ENCODE measurements around the gene NUP35. TPM values are rescaled to one million over a fixed set of nuclear protein-coding genes. Genes with fewer than 3 reads are reported as not detected.
A peak's percentile ranks its signal among the peaks of the same experiment; 100 is the strongest.
"Not testable (repeated sequence)": the region's sequence is repeated elsewhere in the genome, so short reads cannot be mapped to it uniquely, and the experiment has no call there.

The NUP35 gene
- total RNA-seq, 2 experiments from 2014 or later = 23.5 to 24.9 TPM

DNA sequence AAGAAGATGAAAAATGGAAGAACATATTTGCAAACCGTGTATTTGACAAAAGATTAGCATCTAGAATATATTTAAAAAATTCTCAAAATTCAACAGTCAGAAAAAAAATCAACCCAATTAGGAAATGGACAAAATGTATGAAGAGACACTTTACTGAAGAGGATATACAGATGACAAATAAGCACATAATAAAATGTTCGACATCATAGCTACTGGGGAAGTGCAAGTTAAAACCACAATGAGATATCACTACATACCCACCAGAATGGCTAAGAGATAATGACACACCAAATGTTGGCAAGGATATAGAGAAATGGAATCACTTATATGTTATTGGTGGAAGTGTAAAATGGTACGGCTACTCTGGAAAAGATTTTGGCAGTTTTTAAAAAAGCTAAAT is 11.7 kb upstream of the NUP35 start:
- Mint-ChIP-seq H3K4me3 (no peak overlapping the region), H3K36me3 (no peaks in the 10 kb centered on the region), H3K27me3 (peaks cover 24% of the 10 kb centered on the region), H3K27ac (no peak overlapping the region), H3K4me1 (no peaks in the 10 kb centered on the region), H3K9me3 (ENCODE audit: low read depth) (no peaks in the 10 kb centered on the region)
- DNase-seq (no peak), ATAC-seq (no peak)
- CTCF ChIA-PET = no interaction called here

DNA sequence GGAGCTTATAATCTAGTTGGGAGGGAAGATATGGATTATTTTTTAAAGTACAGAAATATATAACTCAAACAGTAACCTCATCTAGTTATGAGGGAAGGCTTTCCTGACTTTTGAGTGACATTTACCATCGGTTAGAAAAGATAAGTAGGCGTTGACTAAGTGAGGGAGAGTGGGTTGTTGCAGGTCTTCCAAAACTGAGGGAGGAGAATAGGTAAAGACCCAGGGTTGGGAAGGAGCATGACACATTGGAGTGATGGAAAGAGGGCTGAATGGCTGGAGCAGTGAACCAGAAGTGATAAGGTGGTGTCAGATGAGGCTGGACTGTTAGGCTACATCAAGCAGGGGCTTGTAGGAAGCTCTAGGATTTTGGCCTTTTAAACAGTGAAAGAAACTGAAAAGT is 10.6 kb upstream of the NUP35 start:
- DNase-seq (no peak), ATAC-seq (no peak)
- Mint-ChIP-seq H3K36me3 (no peaks in the 10 kb centered on the region), H3K4me3 (no peak overlapping the region), H3K27ac (no peak overlapping the region), H3K4me1 (no peaks in the 10 kb centered on the region), H3K9me3 (ENCODE audit: low read depth) (no peaks in the 10 kb centered on the region), H3K27me3 (peaks cover 28% of the 10 kb centered on the region)
- CTCF ChIA-PET = no interaction called here

DNA sequence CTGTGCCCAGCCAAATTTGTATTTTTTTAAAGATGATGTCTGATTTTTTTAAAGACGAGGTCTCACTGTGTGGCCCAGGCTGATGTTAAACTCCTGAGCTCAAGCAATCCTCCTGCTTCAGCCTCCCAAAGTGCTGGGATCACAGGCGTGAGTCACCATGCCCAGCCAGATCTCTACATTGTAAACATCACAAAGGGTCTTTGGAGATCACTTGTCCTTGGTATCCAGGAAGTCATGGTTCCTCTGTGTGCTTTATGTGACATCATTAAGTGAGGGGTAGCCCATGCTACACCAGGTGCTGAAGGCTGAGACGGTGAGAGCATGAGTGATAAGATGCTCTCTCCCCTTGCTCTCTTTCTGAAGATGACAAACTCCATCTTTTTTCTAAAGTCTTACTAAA is 7.0 kb upstream of the NUP35 start:
- no peaks in the 10 kb centered on the region for H3K4me1 Mint-ChIP-seq
- H3K27me3 Mint-ChIP-seq = peaks cover 38% of the 10 kb centered on the region
- CTCF ChIA-PET = no interaction called here
- H3K4me3 Mint-ChIP-seq = no peak overlapping the region
- DNase-seq (no peak), ATAC-seq (no peak)
- no peak overlapping the region for H3K27ac Mint-ChIP-seq
- H3K9me3 Mint-ChIP-seq (ENCODE audit: low read depth) = no peaks in the 10 kb centered on the region
- no peaks in the 10 kb centered on the region for H3K36me3 Mint-ChIP-seq

DNA sequence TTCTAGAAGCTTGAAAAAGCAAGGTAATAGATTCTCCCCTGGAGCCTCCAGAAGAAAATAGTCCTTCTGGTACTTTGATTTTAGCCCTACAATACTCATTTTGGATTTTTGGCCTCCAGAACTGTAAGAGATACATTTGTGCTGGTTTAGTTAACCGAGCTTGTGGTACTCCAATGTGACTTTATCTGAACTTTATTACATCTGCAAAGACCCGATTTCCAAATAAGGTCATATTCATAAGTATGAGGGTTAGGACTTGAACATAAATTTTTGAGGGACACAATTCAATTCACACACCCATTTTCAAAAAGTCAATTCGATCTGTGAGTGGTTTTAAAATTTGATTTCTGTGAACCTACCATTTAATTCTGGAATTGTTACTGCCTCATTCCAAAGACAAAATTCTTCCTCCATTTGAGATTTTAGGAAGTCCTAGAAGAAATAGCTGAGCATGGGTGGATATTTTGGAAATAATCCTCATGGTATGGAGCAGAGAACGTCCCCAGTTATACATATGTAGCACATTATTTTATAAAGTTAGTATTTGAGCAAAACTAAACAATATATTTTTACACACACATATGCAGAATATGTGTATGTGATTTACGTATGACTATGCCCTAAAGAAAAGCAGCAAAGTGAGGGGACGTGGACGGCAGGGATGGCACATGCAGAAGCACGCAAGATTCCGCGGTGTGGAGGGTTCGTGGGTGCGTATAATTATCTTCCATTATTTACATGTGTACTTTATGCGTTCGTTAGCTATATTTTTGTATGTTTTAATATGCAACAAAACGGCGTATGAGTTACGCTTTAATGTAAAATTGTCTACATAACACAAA is 905 bp upstream of the NUP35 start:
- peaks cover 30% of the 10 kb centered on the region for H3K4me1 Mint-ChIP-seq
- no peaks in the 10 kb centered on the region for H3K9me3 Mint-ChIP-seq (ENCODE audit: low read depth)
- peak overlapping the region; percentile 96 for H3K4me3 Mint-ChIP-seq
- CTCF ChIA-PET = interaction anchor here (1.0 to 2.8 kb wide), 5 partner anchors 15 to 457 kb away, joined by 3 to 7 read pairs (median 3); partner anchors contain the start of gene DUSP19
- H3K27me3 Mint-ChIP-seq = peaks cover 22% of the 10 kb centered on the region
- H3K36me3 Mint-ChIP-seq = no peaks in the 10 kb centered on the region
- ATAC-seq (no peak), DNase-seq (no peak)
- peak overlapping the region; percentile 99 for H3K27ac Mint-ChIP-seq

DNA sequence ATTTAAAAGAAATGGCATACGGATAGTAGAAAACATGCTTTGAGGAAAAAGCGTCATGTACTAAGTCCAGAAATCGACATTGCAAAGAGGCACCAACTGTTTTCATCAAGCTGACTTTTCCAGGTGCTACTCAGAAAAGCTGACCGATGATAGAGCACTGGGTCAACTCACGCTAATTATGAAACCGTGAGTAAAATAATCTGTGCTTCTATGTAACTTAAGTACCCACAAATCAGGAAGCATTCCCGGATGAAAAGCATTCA is 353 bp upstream of the NUP35 start:
- Mint-ChIP-seq H3K27ac (peak overlapping the region; percentile 99), H3K27me3 (peaks cover 19% of the 10 kb centered on the region), H3K9me3 (ENCODE audit: low read depth) (no peaks in the 10 kb centered on the region), H3K4me3 (peak overlapping the region; percentile 96), H3K4me1 (peaks cover 32% of the 10 kb centered on the region), H3K36me3 (peaks cover 2% of the 10 kb centered on the region)
- DNase-seq (no peak), ATAC-seq (peak; percentile 45)
- CTCF ChIA-PET = interaction anchor here (1.0 to 2.8 kb wide), 4 partner anchors 14 to 457 kb away, joined by 3 to 7 read pairs (median 3); partner anchors contain the start of gene DUSP19

DNA sequence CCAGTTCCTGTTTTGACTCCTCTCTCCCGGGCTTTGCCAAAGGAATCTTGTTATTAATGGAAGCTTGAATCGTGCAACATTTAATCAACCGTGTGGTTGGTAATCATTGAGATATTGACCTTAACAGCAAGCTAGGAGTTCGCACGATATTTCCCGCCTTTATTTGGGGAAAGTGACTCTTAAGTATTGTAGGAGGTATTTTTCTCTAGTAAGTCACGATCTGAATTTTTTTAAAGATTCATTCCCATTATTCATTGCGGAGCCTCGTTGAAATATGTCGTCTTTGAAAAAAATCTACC is 663 bp downstream of the NUP35 start:
- no peak for ATAC-seq
- H3K27me3 Mint-ChIP-seq = peaks cover 14% of the 10 kb centered on the region
- DNase-seq = no peak
- CTCF ChIA-PET = interaction anchor here (0.8 to 2.8 kb wide), 3 partner anchors 13 to 84 kb away, joined by 3 to 7 read pairs (median 3); partner anchors contain the start of gene DUSP19
- H3K36me3 Mint-ChIP-seq = peaks cover 5% of the 10 kb centered on the region
- H3K27ac Mint-ChIP-seq = peak overlapping the region; percentile 99
- H3K4me1 Mint-ChIP-seq = peaks cover 34% of the 10 kb centered on the region
- H3K9me3 Mint-ChIP-seq (ENCODE audit: low read depth) = no peaks in the 10 kb centered on the region
- H3K4me3 Mint-ChIP-seq = peak overlapping the region; percentile 96

DNA sequence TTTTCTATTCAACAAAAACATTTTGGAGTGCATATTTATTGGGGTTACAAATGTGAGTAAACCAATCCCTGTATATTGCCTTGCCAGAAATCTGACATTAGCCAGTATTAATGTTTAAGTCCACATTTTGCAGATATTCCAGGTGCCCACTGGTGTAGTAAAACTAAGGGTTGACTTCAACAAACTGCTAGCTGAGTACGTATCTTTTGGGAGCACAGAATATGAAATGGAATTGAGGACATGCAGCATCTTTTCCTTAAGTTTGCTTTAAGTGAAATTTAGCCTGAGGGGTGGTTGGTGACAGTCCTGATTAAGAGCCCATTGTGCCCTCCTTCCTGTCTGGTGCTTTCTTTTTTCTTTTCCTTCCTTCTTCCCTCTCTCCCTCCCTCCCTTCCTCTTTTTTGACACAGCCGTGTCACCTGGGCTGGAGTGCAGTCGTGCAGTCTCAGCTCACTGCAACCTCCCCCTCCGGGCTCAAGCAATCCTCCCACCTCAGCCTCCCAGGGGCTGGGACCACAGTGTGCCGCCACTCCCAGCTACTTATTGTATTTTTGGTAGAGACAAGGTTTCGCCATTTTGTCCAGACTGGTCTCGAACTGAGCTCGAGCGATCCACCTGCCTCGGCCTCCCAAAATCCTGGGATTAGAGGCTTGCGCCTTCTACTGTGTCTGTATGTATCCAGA is 1.6 kb downstream of the NUP35 start:
- Mint-ChIP-seq H3K27ac (peak overlapping the region; percentile 99), H3K9me3 (ENCODE audit: low read depth) (no peaks in the 10 kb centered on the region), H3K4me1 (peaks cover 34% of the 10 kb centered on the region), H3K4me3 (peak overlapping the region; percentile 96), H3K27me3 (peaks cover 7% of the 10 kb centered on the region), H3K36me3 (peaks cover 9% of the 10 kb centered on the region)
- ATAC-seq (no peak), DNase-seq (no peak)
- CTCF ChIA-PET = interaction anchor here (2.8 kb wide), 1 partner anchor 47 kb away, joined by 7 read pairs; the partner anchor contains the start of gene DUSP19

DNA sequence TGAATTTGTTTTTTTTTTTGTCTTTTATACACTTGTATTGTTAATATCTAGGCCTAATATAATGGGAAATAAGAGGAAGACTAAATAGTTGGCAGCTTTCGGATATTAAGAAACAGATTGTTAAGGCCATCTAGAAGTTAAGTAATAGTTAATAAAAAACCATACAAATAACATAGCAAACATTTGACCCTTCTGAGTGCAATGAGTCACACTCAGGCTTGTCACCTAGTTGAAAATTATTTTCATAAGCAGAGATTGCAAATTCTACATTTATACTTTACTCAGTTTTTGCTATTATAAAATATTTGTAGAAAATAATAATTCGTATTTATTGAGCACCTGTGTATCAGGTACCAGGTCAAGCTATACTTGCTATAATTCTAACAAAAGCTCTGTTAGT is 2.4 kb downstream of the NUP35 start:
- Mint-ChIP-seq H3K4me1 (peaks cover 34% of the 10 kb centered on the region), H3K36me3 (peaks cover 12% of the 10 kb centered on the region), H3K27me3 (peaks cover 5% of the 10 kb centered on the region), H3K27ac (no peak overlapping the region), H3K9me3 (ENCODE audit: low read depth) (no peaks in the 10 kb centered on the region), H3K4me3 (peak overlapping the region; percentile 96)
- no peak for DNase-seq
- ATAC-seq = no peak
- CTCF ChIA-PET = no interaction called here

DNA sequence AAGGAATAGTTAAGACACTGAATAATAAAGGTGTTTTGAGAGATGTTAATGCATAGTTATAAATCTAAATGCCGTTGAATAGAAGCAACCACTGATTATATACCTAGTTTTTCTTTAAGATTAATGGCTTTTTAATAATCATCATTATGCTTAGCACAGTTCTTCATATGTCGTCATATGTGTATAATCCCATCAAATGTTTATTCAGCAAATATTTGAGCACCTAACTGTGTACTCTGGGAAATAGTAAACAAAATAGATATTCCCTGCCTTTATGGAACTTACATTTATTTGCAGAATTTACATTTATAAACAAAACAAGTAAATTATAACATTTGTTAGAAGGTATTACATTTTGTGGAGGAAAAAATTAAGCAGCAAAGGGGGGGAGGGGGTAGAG is 9.8 kb downstream of the NUP35 start:
- DNase-seq (no peak), ATAC-seq (no peak)
- H3K27me3 Mint-ChIP-seq = no peaks in the 10 kb centered on the region

DNA sequence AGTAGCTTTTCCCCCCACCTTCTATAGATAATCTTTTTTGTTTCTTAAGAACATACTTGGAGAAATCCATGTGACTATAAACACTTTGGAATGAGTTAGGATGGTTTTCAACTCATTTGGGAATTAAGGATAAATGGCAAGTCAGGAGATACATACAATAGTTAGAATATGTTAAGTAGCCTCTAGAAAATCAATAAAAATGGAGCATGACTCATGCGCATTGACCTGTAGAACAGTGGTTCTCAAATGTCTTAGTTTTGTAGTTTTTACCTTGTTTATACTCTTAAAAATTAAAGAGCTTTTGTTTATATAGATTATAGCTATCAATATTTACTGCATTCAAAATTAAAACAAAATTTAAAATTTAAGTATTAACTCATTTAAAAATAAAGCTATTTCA is 24.7 kb downstream of the NUP35 start:
- CTCF ChIA-PET = interaction anchor here (1.7 kb wide), 1 partner anchor 10 kb away, joined by 4 read pairs; no protein-coding TSS in a partner anchor
- no peaks in the 10 kb centered on the region for H3K27me3 Mint-ChIP-seq
- no peak overlapping the region for H3K27ac Mint-ChIP-seq
- no peak for DNase-seq
- H3K4me1 Mint-ChIP-seq = no peaks in the 10 kb centered on the region
- peaks cover 79% of the 10 kb centered on the region for H3K36me3 Mint-ChIP-seq
- H3K4me3 Mint-ChIP-seq = no peak overlapping the region
- H3K9me3 Mint-ChIP-seq (ENCODE audit: low read depth) = peaks cover 7% of the 10 kb centered on the region
- ATAC-seq = no peak

More for the DNA sequence above, 9.8 kb downstream of the NUP35 start:
- Mint-ChIP-seq H3K27ac (no peak overlapping the region), H3K4me3 (no peak overlapping the region), H3K9me3 (ENCODE audit: low read depth) (no peaks in the 10 kb centered on the region), H3K4me1 (peaks cover 3% of the 10 kb centered on the region), H3K36me3 (peaks cover 45% of the 10 kb centered on the region)
- CTCF ChIA-PET = no interaction called here

DNA sequence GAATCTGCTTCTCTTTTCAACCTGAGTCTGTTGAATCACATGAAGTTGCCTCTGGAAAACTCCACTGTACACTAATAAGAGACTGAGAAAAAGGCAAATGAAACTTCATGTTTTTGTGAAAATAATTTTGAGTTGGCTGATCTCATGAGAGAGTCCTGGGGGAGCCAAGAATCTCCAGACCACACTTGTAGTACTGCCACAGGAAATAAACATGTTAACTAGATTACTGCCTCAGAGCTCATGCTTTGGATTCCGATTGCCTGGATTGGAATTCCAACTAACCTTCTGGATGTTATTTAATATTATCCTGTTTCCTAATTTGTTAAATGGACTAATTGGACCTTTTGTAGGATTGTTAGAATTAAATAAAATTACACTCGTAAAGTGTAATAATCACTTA is 25.2 kb downstream of the NUP35 start:
- DNase-seq = no peak
- H3K27ac Mint-ChIP-seq = no peak overlapping the region
- H3K27me3 Mint-ChIP-seq = no peaks in the 10 kb centered on the region
- H3K9me3 Mint-ChIP-seq (ENCODE audit: low read depth) = peaks cover 7% of the 10 kb centered on the region
- ATAC-seq = no peak
- peaks cover 79% of the 10 kb centered on the region for H3K36me3 Mint-ChIP-seq
- CTCF ChIA-PET = no interaction called here
- H3K4me1 Mint-ChIP-seq = no peaks in the 10 kb centered on the region
- no peak overlapping the region for H3K4me3 Mint-ChIP-seq

DNA sequence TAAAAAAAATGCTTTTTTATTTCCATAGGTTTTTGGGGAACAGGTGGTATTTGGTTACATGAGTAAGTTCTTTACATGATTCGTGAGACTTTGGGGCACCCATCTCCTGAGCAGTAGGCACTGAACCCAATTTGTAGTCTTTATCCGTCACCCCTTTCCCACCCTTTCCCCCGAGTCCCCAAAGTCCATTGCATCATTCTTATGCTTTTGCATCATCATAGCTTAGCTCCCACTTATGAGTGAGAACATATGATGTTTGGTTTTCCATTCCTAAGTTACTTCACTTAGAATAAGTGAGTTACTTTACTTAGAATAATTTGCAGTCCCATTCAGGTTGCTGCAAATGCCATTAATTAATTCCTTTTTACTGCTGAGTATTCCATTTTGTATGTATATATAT is 28.0 kb downstream of the NUP35 start:
- not testable (repeated sequence) for H3K27me3 Mint-ChIP-seq, DNase-seq

DNA sequence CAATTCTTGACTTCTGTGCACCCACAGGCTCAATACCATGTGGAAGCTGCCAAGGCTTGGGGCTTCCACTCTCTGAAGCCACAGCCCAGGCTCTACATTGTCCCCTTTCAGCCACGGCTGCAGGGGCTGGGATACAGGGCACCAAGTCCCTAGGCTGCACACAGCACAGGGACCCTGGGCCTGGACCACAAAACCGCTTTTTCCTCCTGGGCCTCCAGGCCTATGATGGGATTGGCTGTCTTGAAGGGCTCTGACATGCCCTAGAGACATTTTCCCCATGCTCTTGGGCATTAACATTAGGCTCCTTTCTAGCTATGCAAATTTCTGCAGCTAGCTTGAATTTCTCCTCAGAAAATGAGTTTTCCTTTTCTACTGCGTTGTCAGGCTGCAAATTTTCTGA is 29.7 kb downstream of the NUP35 start:
- DNase-seq (no peak), ATAC-seq (no peak)
- no peak overlapping the region for H3K4me3 Mint-ChIP-seq
- H3K9me3 Mint-ChIP-seq (ENCODE audit: low read depth) = peaks cover 1% of the 10 kb centered on the region
- peaks cover 66% of the 10 kb centered on the region for H3K36me3 Mint-ChIP-seq
- CTCF ChIA-PET = no interaction called here
- no peaks in the 10 kb centered on the region for H3K27me3 Mint-ChIP-seq
- H3K4me1 Mint-ChIP-seq = no peaks in the 10 kb centered on the region
- H3K27ac Mint-ChIP-seq = no peak overlapping the region

More for the DNA sequence above, 28.0 kb downstream of the NUP35 start:
- peaks cover 74% of the 10 kb centered on the region for H3K36me3 Mint-ChIP-seq
- H3K4me3 Mint-ChIP-seq; H3K4me1 Mint-ChIP-seq; H3K27ac Mint-ChIP-seq; ATAC-seq; H3K9me3 Mint-ChIP-seq (ENCODE audit: low read depth); CTCF ChIA-PET: not testable (repeated sequence)

DNA sequence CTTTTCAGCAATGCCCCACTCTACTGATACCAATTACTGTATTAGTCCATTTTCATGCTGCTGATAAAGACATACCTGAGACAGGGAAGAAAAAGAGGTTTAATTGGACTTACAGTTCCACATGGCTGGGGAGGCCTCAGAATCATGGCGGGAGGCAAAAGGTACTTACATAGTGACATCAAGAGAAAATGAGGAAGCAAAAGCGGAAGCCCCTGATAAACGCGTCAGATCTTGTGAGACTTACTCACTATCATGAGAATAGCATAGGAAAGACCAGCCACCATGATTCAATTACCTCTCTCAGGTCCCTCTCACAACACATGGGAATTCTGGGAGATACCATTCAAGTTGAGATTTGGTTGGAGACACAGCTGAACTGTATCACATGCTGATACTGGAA is 30.5 kb downstream of the NUP35 start:
- H3K4me3 Mint-ChIP-seq; H3K27me3 Mint-ChIP-seq; DNase-seq; ATAC-seq; H3K27ac Mint-ChIP-seq; H3K4me1 Mint-ChIP-seq; H3K9me3 Mint-ChIP-seq (ENCODE audit: low read depth): not testable (repeated sequence)
- CTCF ChIA-PET = interaction anchor here (0.8 kb wide), 1 partner anchor 9 kb away, joined by 3 read pairs; no protein-coding TSS in a partner anchor
- peaks cover 66% of the 10 kb centered on the region for H3K36me3 Mint-ChIP-seq

Measured in activated CD8-positive, alpha-beta memory T cell treated with anti-CD3 and anti-CD28 coated beads, Interleukin-2, amount 10 ng/mL, durations not matched to agents 7 days and 5 days (primary cell).